ENCODE results near the gene ALOXE3. TPM values are rescaled to one million over a fixed set of nuclear protein-coding genes. Genes with fewer than 3 reads are reported as not detected.

ALOXE3 gene
- total and polyA plus RNA-seq, 2 of the 8 experiments (the other 6 are each of a cell fraction or from before 2014, with no cell fraction given), result 0.26 TPM; not detected in 1

GRCh38 chr17:8147805-8148404 is 29.6 kb upstream of the ALOXE3 start:
- no peak for TF ChIP-seq NRF1 (IDR thresholded peaks at IDR 0.05; ENCODE audit: low read depth, low read length)
- TF ChIP-seq CTBP2 (IDR thresholded peaks at IDR 0.05; ENCODE audit: borderline replicate concordance, insufficient read depth, insufficient read length, low read length), result no peak
- no peak for TF ChIP-seq NANOG (IDR thresholded peaks at IDR 0.05; ENCODE audit: insufficient read depth, low read depth, low read length, poor library complexity, severe bottlenecking)
- TF ChIP-seq TAF1 (IDR thresholded peaks at IDR 0.05; ENCODE audit: low read depth, low read length), result no peak
- TF ChIP-seq RAD21 (IDR thresholded peaks at IDR 0.05 in 1 of 2, conservative IDR thresholded peaks at IDR 0.05 in 1 of 2; ENCODE audit: low read depth in 2 of 2, low read length in 2 of 2), result no peak
- no peak overlapping the region for H2BK12ac ChIP-seq (ENCODE audit: low read depth, low read length)
- H3K4me2 ChIP-seq (ENCODE audit: insufficient read depth in 1 of 2, low read depth in 2 of 2, low read length in 2 of 2), result no peak overlapping the region
- CTCF ChIA-PET (ENCODE audit: partially characterized antibody), result interaction anchor here (1.1 to 14.1 kb wide), 3 partner anchors 10 to 14 kb away, joined by 3 to 133 read pairs (median 8); partner anchors contain the start of gene VAMP2
- no peak overlapping the region for H4K91ac ChIP-seq (replicated peaks; ENCODE audit: insufficient read length, low read length)
- H2BK120ac ChIP-seq (replicated peaks; ENCODE audit: low read depth, low read length), result no peak overlapping the region
- DNase-seq (ENCODE audit: low read depth in 1 of 2, low spot score in 2 of 2), result no peak
- no peak overlapping the region for H3K4ac ChIP-seq (replicated peaks; ENCODE audit: insufficient read length, low read depth, low read length)
- no peaks in the 10 kb centered on the region for H3K27me3 ChIP-seq (replicated peaks in 1 of 4; ENCODE audit: control insufficient read depth in 3 of 4, extremely low read depth in 1 of 4, insufficient read depth in 3 of 4, low read length in 3 of 4)
- H3K9me3 ChIP-seq (ENCODE audit: insufficient read depth in 2 of 2, low read depth in 1 of 2, low read length in 1 of 2), result no peaks in the 10 kb centered on the region
- no peak overlapping the region for H2BK15ac ChIP-seq (ENCODE audit: low read length)
- peaks cover 2 to 30% of the 10 kb centered on the region in 2 experiments for H4K20me1 ChIP-seq (replicated peaks in 1 of 2; ENCODE audit: control insufficient read depth in 1 of 2, insufficient read depth in 2 of 2, low read length in 2 of 2)
- H2AFZ ChIP-seq (ENCODE audit: low read length), result no peak overlapping the region
- no peak overlapping the region for H3K56ac ChIP-seq (replicated peaks; ENCODE audit: insufficient read length, low read depth, low read length)
- H3K4me1 ChIP-seq (replicated peaks in 1 of 4; ENCODE audit: control insufficient read depth in 3 of 4, insufficient read depth in 4 of 4, low read length in 3 of 4), result peaks cover 2 to 8% (median 5%) of the 10 kb centered on the region in 4 experiments; a peak in 6 of 7 replicates
- no peak overlapping the region for H2AK5ac ChIP-seq (ENCODE audit: low read depth, low read length)
- POLR2A ChIA-PET (ENCODE audit: partially characterized antibody), result interaction anchor here (3.5 to 6.4 kb wide), 3 partner anchors 8 to 25 kb away, joined by 11 to 62 read pairs (median 33); no protein-coding TSS in a partner anchor
- H3K23ac ChIP-seq (ENCODE audit: insufficient read length), result no peak overlapping the region
- H3K79me1 ChIP-seq (ENCODE audit: low read depth, low read length), result peaks cover 7% of the 10 kb centered on the region; the same call in 1 of the 2 replicates
- WGBS, 2 experiments (ENCODE audit: extremely low coverage in 1 of 2, insufficient coverage in 1 of 2, insufficient read length in 1 of 2, insufficient replicate concordance in 2 of 2, low coverage in 1 of 2, low lambda C conversion rate in 2 of 2, missing lambda C conversion rate in 1 of 2), result 80% methylated on average over 13 of the region's 13 CpGs; no CpG with 5 or more reads in 1 of the 2 experiments
- H2BK5ac ChIP-seq (ENCODE audit: low read depth, low read length), result no peak overlapping the region
- no peak overlapping the region for H2BK20ac ChIP-seq (ENCODE audit: low read length)
- no peak overlapping the region for H3K14ac ChIP-seq (ENCODE audit: insufficient read length)
- H3K27ac ChIP-seq (ENCODE audit: low read depth, low read length), result no peak overlapping the region
- H3K36me3 ChIP-seq (ENCODE audit: control insufficient read depth in 2 of 4, insufficient read depth in 4 of 4, low read length in 3 of 4), result peaks cover 13 to 52% (median 32%) of the 10 kb centered on the region in 4 experiments; a peak in 7 of 8 replicates
- no peak overlapping the region for H3K18ac ChIP-seq (ENCODE audit: extremely low read depth, low read length)
- H3K4me3 ChIP-seq (ENCODE audit: extremely low read depth in 1 of 4, insufficient read depth in 2 of 4, low read depth in 3 of 4, low read length in 4 of 4), result no peak overlapping the region
- H3K79me2 ChIP-seq (ENCODE audit: control insufficient read depth in 1 of 2, insufficient read depth in 2 of 2, low read length in 2 of 2), result peaks cover 0 to 5% of the 10 kb centered on the region in 2 experiments; a peak in 1 of 4 replicates
- H3K23me2 ChIP-seq (ENCODE audit: low read depth, low read length), result peaks cover 11% of the 10 kb centered on the region
- peak overlapping the region; percentile 83; the same call in 1 of the 2 replicates for H4K8ac ChIP-seq (ENCODE audit: extremely low read depth, insufficient read depth, low read length)
- no peak overlapping the region for H4K5ac ChIP-seq (ENCODE audit: insufficient read length, low read depth, low read length)
- H3K9ac ChIP-seq (replicated peaks in 1 of 4; ENCODE audit: extremely low read depth in 1 of 4, low read depth in 3 of 4, low read length in 3 of 4), result no peak overlapping the region
- no peak for FAIRE-seq

Data from H1 (cell line).